Effector memory CD8-positive, alpha-beta T cell (primary cell): Measurements from ENCODE around the gene CCDC73.
"Not testable (repeated sequence)": the region's sequence is repeated elsewhere in the genome, so short reads cannot be mapped to it uniquely, and the experiment has no call there.

Experiments used
- ATAC-seq: fragments of 150-1000 bp; cut with Tn5 transposase; replicated peaks from 2 replicates; pipeline ENCODE4 v1.10.0; 2021; ENCODE audit warnings: mild to moderate bottlenecking, moderate library complexity
- DNase-seq, 3 experiments: peaks; one replicate each; pipeline ENCODE4 v3.0.0; 2021
- H3K27ac Mint-ChIP-seq, 2 donors: one replicate each; pipeline ENCODE4 v1.8.0; 2022; ENCODE audit warnings: mild to moderate bottlenecking in 2 of 2, mixed read lengths in 2 of 2, moderate library complexity in 2 of 2
- H3K27me3 Mint-ChIP-seq, 2 donors: one replicate each; pipeline ENCODE4 v1.8.0; 2022; ENCODE audit warnings: mixed read lengths in 2 of 2
- H3K36me3 Mint-ChIP-seq: one replicate; pipeline ENCODE4 v1.8.0; 2022; ENCODE audit warnings: mild to moderate bottlenecking, moderate library complexity, mixed read lengths; ENCODE audit not compliant: insufficient read depth
- H3K4me1 Mint-ChIP-seq, 2 donors: one replicate each; pipeline ENCODE4 v1.8.0; 2022; ENCODE audit warnings: low read depth in 2 of 2, mixed read lengths in 2 of 2
- H3K4me3 Mint-ChIP-seq, 2 donors: one replicate each; pipeline ENCODE4 v1.8.0; 2022; ENCODE audit warnings: mild to moderate bottlenecking in 2 of 2, mixed read lengths in 2 of 2, moderate library complexity in 2 of 2
- H3K9me3 Mint-ChIP-seq, 2 donors: one replicate each; pipeline ENCODE4 v1.8.0; 2022; ENCODE audit warnings: mixed read lengths in 2 of 2

Gene CCDC73

DNA sequence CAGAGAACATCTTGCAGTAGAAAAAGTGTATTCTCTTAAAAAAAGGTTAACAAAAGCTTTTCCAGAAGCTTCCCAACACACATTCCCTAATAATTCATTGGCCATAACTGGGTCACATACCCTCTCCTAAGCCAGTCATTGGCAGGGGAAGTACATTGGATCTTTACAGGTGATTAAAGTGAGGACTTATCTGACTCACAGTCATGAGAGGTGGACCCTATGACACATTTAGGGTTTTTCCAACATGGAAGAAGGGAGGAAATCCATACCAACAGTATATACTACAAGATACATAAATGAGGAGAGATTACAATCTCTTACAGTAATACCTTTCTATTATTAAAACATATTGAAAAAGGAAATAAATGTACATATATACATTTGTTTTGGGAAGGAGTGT is 72.2 kb downstream of the CCDC73 start:
- Mint-ChIP-seq H3K4me3 (no peak overlapping the region), H3K27me3 (peaks cover 19 to 21% of the 10 kb centered on the region in 2 donors), H3K4me1 (no peaks in the 10 kb centered on the region), H3K27ac (no peak overlapping the region), H3K36me3 (no peaks in the 10 kb centered on the region), H3K9me3 (peaks cover 0 to 2% of the 10 kb centered on the region in 2 donors)
- ATAC-seq, result no peak
- DNase-seq, result no peak

DNA sequence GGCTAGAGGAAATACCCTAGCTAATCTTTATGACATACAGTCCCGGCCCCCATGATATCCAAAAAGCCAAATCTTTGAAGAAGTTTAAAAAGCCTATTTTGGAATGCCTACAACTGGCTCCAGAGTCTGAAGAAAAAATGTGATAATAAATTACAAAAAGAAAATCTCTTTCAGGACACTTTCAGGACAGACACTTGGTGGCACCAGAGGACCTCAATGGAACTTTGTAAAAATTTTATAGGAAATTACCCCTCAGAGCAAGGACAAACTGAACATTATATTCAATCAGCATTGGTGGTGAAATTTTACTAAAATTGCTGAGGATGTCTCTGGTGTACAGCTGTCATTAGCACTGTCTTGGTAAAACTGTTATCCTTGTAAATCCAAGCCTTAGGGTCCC is 81.0 kb downstream of the CCDC73 start:
- Mint-ChIP-seq H3K9me3 (no peaks in the 10 kb centered on the region), H3K4me1 (no peaks in the 10 kb centered on the region), H3K36me3 (no peaks in the 10 kb centered on the region), H3K4me3 (no peak overlapping the region), H3K27ac (no peak overlapping the region), H3K27me3 (peaks cover 45 to 67% of the 10 kb centered on the region in 2 donors)
- DNase-seq, result no peak
- ATAC-seq, result no peak

DNA sequence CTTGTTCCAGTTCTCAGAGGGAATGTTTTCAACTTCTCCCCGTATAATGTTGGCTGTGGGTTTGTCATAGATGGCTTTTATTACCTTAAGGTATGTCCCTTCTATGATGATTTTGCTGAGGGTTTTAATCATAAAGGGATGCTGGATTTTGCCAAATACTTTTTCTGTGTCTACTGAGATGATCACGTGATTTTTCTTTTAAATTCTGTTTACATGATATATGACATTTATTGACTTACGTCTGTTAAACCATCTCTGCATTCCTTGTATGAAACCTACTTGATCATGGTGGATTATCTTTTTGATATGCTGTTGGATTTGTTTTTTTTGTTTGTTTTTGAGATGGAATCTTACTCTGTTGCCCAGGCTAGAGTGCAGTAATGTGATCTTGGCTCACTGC is 85.5 kb downstream of the CCDC73 start:
- not testable (repeated sequence) for H3K27ac Mint-ChIP-seq, DNase-seq, H3K4me1 Mint-ChIP-seq, H3K36me3 Mint-ChIP-seq, H3K9me3 Mint-ChIP-seq, H3K4me3 Mint-ChIP-seq, ATAC-seq
- peaks cover 15 to 48% of the 10 kb centered on the region in 2 donors for H3K27me3 Mint-ChIP-seq

DNA sequence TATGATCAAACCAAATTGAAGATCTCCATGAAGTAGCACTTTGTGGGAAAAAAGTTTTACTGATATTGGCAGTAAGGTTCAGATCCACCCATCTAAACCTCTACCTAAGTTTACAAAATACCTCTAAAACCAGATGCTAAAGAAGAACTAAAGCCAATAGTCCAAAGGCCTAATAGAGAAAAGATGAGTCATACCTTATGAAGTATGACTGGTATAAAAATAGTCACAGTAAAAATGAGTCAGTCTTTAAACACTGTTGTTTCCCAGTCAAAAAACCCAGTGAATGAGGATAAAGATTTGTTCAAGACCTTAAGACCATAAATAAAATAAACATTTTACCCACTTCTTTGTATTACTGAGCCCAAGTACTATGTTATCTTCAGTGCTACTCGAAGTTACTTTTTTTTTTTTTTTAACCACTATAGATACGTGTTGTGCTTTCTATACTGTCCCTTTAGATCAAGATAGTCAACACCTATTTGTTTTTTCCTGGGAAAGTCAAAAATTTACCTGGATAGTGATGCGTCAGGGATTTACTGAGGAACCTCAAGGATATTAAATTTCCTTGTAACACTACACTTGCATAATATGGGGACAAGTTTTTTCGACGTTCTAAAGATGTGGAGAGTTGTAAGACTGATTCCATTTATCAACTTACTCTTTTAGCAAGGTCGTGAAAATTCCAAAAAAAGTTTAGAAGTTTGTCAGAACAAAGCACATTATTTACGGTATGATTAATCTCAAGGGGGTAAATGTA is 87.3 kb downstream of the CCDC73 start:
- no peak for DNase-seq
- Mint-ChIP-seq H3K36me3 (no peaks in the 10 kb centered on the region), H3K27me3 (peaks cover 5 to 46% of the 10 kb centered on the region in 2 donors), H3K4me3 (no peak overlapping the region), H3K4me1 (no peaks in the 10 kb centered on the region), H3K9me3 (no peaks in the 10 kb centered on the region), H3K27ac (no peak overlapping the region)
- ATAC-seq, result no peak

DNA sequence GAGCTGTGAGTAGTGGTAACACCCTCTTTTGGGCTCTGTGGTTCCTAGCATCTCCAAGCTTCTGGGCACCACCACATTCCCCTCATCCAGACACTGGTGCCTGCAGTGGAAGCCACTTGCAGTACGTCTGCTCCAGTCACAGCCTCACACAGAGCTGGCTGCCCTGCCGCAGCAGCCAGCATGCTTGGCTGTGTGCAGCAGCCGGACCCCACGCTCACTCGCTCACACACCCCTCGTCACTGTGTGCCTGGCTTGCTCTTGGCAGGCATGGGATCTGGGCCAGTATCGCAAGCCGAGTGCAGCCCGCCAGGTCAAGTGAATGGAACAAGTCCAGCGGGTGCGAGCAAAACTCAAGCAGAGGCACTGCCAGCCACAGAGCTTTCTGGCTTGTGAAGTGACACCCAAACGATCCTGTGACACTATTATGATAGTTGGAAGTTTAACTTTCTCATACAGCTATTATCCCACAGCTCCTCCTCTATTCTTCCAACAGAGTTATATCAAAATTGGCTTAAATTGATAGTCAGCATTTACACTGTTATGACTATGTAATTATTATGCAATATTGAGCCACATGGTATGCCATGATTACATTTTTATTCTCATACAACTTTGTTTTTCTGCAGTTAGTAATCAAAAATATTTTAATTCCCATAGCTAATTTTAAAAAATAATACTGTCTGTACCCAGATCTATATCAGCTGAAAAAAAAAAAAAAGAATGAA is 89.0 kb downstream of the CCDC73 start:
- no peaks in the 10 kb centered on the region for H3K9me3 Mint-ChIP-seq
- DNase-seq (no peak), ATAC-seq (no peak)
- no peaks in the 10 kb centered on the region for H3K4me1 Mint-ChIP-seq
- no peaks in the 10 kb centered on the region for H3K36me3 Mint-ChIP-seq
- no peak overlapping the region for H3K4me3 Mint-ChIP-seq
- no peak overlapping the region for H3K27ac Mint-ChIP-seq
- peaks cover 5 to 31% of the 10 kb centered on the region in 2 donors for H3K27me3 Mint-ChIP-seq

DNA sequence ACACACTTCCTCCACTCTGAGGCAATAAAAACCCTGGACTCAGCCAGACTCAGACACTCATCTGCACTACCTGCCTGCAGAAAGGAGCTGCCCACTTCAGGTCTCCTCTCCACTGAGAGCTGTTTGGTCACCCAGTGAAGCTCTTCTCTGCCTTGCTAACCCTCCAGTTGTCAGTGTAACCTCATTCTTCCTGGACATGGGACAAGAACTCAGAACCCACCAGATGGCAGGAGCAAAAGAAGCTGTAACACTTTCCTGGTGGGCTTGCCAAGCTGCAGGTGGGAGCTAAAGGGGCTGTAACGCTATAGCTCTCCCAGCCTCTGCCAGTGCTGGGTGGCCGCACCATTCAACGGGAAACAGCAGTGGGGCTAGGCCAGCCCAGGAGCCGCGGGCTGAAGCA is 89.7 kb downstream of the CCDC73 start:
- no peaks in the 10 kb centered on the region for H3K9me3 Mint-ChIP-seq
- no peaks in the 10 kb centered on the region for H3K4me1 Mint-ChIP-seq
- H3K27me3 Mint-ChIP-seq, result peaks cover 0 to 24% of the 10 kb centered on the region in 2 donors
- no peak overlapping the region for H3K27ac Mint-ChIP-seq
- ATAC-seq, result no peak
- no peak for DNase-seq
- H3K36me3 Mint-ChIP-seq, result no peaks in the 10 kb centered on the region
- H3K4me3 Mint-ChIP-seq, result no peak overlapping the region

DNA sequence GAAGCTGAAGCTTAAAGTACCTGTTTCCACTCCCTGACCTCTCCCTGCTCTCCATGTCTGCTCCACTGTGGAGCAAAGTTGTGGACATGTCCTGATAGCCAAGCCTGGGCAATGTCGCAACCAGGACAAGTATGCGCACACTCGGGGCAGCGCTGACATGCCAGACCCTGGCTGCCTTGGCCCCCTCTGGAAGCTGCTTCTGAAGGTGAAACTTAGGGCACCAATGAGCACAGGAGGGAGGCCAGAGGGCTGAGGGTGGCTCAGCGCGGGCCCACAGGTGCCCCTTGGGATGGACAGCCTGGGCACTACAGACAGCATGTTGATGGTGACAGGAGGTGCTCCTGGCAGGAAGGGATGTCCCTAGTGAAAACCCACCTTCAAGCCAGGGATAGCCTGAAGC is 90.2 kb downstream of the CCDC73 start:
- no peak for ATAC-seq
- Mint-ChIP-seq H3K27me3 (peaks cover 0 to 19% of the 10 kb centered on the region in 2 donors), H3K4me3 (no peak overlapping the region), H3K9me3 (no peaks in the 10 kb centered on the region), H3K36me3 (no peaks in the 10 kb centered on the region), H3K27ac (no peak overlapping the region), H3K4me1 (no peaks in the 10 kb centered on the region)
- no peak for DNase-seq

DNA sequence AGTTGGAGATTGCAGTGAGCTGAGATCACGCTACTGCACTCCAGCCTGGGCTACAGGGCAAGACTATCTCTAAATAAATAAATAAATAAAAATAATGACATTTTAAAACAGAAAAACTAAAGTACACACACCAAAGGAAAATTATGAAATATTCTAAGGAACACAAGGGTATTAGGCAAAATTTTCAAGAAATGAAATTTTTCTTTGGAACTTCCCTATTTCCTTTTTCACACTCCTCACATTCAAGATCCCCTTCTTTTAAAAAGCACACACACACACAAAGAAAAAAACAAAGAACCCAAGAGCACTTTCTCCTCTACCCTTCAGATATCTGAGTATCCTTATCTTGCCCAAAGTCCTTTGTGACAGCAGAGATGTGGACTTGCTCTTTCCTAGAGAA is 92.8 kb downstream of the CCDC73 start:
- DNase-seq (no peak), ATAC-seq (no peak)
- Mint-ChIP-seq H3K27me3 (peaks cover 5 to 14% of the 10 kb centered on the region in 2 donors), H3K9me3 (no peaks in the 10 kb centered on the region), H3K4me1 (no peaks in the 10 kb centered on the region), H3K36me3 (no peaks in the 10 kb centered on the region), H3K4me3 (no peak overlapping the region), H3K27ac (no peak overlapping the region)

DNA sequence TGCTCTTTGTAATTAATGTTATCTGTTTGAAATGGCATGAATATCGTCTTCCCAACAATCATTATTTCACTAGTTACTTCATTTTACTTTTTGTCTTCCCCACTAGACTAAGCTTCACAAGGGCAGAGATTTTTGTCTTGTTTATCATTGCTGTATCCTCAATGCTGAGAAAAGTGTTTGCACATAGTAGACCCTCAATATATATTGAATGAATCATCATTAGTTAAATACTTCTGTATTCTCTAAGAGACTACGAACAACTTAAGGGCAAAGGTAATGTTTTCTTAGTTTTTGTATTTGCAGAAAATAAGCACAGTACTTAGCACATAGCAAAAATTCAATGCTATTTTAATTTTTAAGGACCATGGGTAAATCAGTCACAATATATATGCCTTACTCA is 95.9 kb downstream of the CCDC73 start:
- no peak overlapping the region for H3K4me3 Mint-ChIP-seq
- no peaks in the 10 kb centered on the region for H3K9me3 Mint-ChIP-seq
- no peak overlapping the region for H3K27ac Mint-ChIP-seq
- peaks cover 0 to 5% of the 10 kb centered on the region in 2 donors for H3K27me3 Mint-ChIP-seq
- no peaks in the 10 kb centered on the region for H3K4me1 Mint-ChIP-seq
- DNase-seq, result no peak
- H3K36me3 Mint-ChIP-seq, result no peaks in the 10 kb centered on the region
- no peak for ATAC-seq

DNA sequence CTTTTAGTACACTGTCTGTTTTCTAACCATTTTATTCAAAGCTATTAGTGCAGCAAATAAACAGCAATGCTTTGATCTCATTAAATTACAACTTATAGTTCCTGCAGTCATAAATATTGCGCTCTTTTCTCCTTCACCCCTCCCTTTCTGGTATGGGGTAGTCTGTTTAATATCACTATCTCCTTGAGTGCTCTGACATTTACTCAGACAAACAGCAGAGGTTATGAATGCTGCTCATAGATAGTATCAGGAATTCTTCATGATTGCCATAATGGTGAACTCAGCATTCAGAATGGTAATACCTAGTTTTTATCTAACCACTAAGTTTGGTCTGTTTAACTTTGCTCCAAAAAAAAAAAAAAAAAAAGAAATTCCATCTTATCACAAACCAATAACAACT is 123.4 kb downstream of the CCDC73 start:
- ATAC-seq (no peak), DNase-seq (no peak)
- Mint-ChIP-seq H3K36me3 (no peaks in the 10 kb centered on the region), H3K9me3 (no peaks in the 10 kb centered on the region), H3K27ac (no peak overlapping the region), H3K27me3 (peaks cover 8 to 11% of the 10 kb centered on the region in 2 donors), H3K4me3 (no peak overlapping the region), H3K4me1 (no peaks in the 10 kb centered on the region)

DNA sequence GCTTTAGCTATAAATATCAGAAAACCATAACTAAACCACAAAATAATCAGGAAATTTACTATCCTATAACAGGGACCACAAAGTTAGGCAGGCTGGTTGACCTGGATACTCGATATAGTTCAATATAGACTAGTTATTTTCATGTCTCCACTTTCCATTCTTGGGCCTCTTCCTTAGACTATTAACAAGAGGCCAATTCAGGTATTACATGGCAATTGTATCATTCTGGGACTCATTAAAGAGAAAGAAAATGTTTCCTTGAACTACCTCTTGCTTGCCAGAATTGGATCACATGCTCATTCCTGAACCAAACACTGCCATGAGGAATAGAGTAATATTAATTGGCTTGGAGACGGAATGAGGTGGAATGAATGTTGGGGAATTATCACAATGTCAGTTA is 134.8 kb downstream of the CCDC73 start:
- H3K27me3 Mint-ChIP-seq, result peaks cover 12 to 24% of the 10 kb centered on the region in 2 donors
- DNase-seq, result no peak
- no peak for ATAC-seq
- H3K4me1 Mint-ChIP-seq, result no peaks in the 10 kb centered on the region
- no peak overlapping the region for H3K27ac Mint-ChIP-seq
- no peaks in the 10 kb centered on the region for H3K9me3 Mint-ChIP-seq
- no peak overlapping the region for H3K4me3 Mint-ChIP-seq
- H3K36me3 Mint-ChIP-seq, result no peaks in the 10 kb centered on the region

DNA sequence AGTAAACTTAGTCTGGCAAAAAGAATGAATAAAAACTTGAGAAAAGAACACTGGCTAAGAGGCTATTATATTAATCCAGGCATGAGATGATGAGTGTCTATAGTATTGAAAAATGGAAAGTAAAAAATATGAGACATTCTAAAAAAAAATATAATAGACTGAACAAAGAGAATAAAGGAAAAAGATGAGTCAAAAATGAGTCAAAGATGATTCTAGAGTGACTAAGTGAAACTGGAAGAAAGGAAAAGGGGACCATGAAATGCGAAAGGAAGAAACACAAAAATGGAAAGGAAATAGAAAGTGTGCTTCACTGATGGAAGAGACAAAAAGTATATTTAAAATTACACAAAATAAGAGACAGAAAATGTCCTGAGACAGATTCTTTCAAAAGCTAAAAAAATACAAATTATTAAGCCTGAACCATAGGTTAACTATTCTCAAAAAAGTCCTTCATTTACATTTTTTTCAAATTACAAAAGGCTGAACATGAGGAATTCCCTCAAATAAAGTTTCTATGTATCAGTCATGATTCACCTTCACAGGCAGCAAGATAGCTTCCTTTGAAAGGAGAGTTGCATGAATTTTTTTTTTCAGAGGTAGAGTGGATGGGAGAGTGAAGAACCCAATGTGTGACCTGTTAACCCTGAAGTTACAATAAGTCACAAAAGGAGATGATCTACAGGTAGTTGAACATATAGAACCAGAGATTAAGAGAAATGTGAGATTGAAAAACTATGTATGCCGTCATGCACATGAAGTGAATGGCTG is 135.6 kb downstream of the CCDC73 start:
- no peaks in the 10 kb centered on the region for H3K4me1 Mint-ChIP-seq
- H3K27me3 Mint-ChIP-seq, result peaks cover 4 to 16% of the 10 kb centered on the region in 2 donors
- H3K27ac Mint-ChIP-seq, result no peak overlapping the region
- ATAC-seq (no peak), DNase-seq (no peak)
- no peak overlapping the region for H3K4me3 Mint-ChIP-seq
- no peaks in the 10 kb centered on the region for H3K9me3 Mint-ChIP-seq
- H3K36me3 Mint-ChIP-seq, result no peaks in the 10 kb centered on the region

DNA sequence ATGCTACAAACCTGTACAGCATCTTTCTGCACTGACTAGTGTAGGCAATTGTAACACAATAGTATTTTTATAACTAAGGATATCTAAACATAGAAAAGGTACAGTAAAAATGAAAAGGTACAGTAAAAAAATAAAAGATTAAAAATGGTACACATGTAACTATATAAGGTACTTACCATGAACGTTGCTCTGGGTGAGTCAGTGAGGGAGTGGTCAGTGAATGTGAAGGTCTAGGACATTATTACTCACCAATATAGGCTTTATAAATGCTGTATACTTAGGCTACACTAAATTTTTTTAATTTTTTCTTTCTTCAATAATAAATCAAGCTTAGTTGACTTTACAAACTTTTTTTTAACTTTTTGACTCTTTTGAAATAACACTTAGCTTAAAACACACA is 150.9 kb downstream of the CCDC73 start:
- H3K36me3 Mint-ChIP-seq, result no peaks in the 10 kb centered on the region
- ATAC-seq (no peak), DNase-seq (no peak)
- no peaks in the 10 kb centered on the region for H3K9me3 Mint-ChIP-seq
- no peak overlapping the region for H3K4me3 Mint-ChIP-seq
- no peaks in the 10 kb centered on the region for H3K4me1 Mint-ChIP-seq
- no peak overlapping the region for H3K27ac Mint-ChIP-seq
- peaks cover 5 to 6% of the 10 kb centered on the region in 2 donors for H3K27me3 Mint-ChIP-seq
